Transverse colon (tissue), 4 donors: ENCODE results near the gene RLIM. TPM values are rescaled to one million over a fixed set of nuclear protein-coding genes. Genes with fewer than 3 reads are reported as not detected.
"Not testable (repeated sequence)": the region's sequence is repeated elsewhere in the genome, so short reads cannot be mapped to it uniquely, and the experiment has no call there.

ENCODE experiments used
- DNase-seq: peaks from one replicate; pipeline ENCODE4 v3.0.0-alpha.2; 2019
- H3K27ac ChIP-seq, 4 donors: fragments of 200-600 bp; sonication (generic); 2 replicates each; pipeline ENCODE4 v1.5.1; 2016 to 2018; ENCODE audit warnings: inconsistent platforms in 4 of 4
- H3K27me3 ChIP-seq: fragments of 200-600 bp; sonication (generic); 2 replicates; pipeline ENCODE4 v1.5.1; 2017; ENCODE audit warnings: inconsistent platforms
- H3K36me3 ChIP-seq, 4 donors: fragments of 200-600 bp; sonication (generic); 2 replicates each; pipeline ENCODE4 v1.5.1; 2017 to 2019; ENCODE audit warnings: inconsistent platforms in 4 of 4
- H3K4me1 ChIP-seq, 4 donors: fragments of 200-600 bp; sonication (generic); 2 replicates each; pipeline ENCODE4 v1.5.1; 2017 to 2020; ENCODE audit warnings: inconsistent platforms in 4 of 4
- H3K4me3 ChIP-seq, 4 donors: fragments of 200-600 bp; sonication (generic); 1 replicate in 1 of 4; 2 replicates in 3 of 4; pipeline versions ENCODE4 v1.5.1 to v1.6.1; 2017 to 2019; ENCODE audit warnings: inconsistent platforms in 4 of 4
- H3K9me3 ChIP-seq, 2 donors: fragments of 200-600 bp; sonication (generic); 2 replicates each; pipeline ENCODE4 v1.5.1; 2017 to 2019; ENCODE audit warnings: inconsistent platforms in 2 of 2
- EP300 ChIP-seq: sonication (generic); formaldehyde crosslinking; IDR thresholded peaks from one replicate; pipeline ENCODE4 v1.6.1; 2017; ENCODE audit warnings: antibody characterized with exemption, low read depth
- POLR2A ChIP-seq: fragments of 450-650 bp; IDR thresholded peaks from one replicate; pipeline ENCODE4 v1.6.1; 2016; ENCODE audit warnings: antibody characterized with exemption, mild to moderate bottlenecking, moderate library complexity
- POLR2AphosphoS5 ChIP-seq, 3 donors: sonication (generic); formaldehyde crosslinking; IDR thresholded peaks; one replicate each; pipeline ENCODE4 v1.6.1; 2016; ENCODE audit warnings: antibody characterized with exemption in 3 of 3
- WGBS, 2 donors: methylation state at CpG; one replicate each; pipeline ENCODE4 v1.1.5; 2018; ENCODE audit warnings: low coverage in 1 of 2; 5-methylcytosine and 5-hydroxymethylcytosine counted together
- in situ Hi-C, 4 donors: fragments of 200-750 bp; cut with MboI; loops; one replicate each; pipeline versions ENCODE4 v1.15.0 to v1.15.1; 2017; ENCODE audit warnings: low sequenced_read_pairs in 3 of 4, low pct_ligation_motif_present in 1 of 4, low pct_unique_long_range_greater_than_20kb in 1 of 4
- intact Hi-C: fragments of 100-400 bp; cut with DNase I; formaldehyde crosslinking; loops from one replicate; pipeline ENCODE4 v1.15.1; 2023; ENCODE audit warnings: low total_unique reads
- total RNA-seq, 4 donors: library from RNA; depleted of rRNA; stranded (reverse); fragments of >200 nt; gene quantifications; one replicate each; pipeline ENCODE4 v1.1.0, GENCODE V29; 2016
- TF ChIP-seq, protein P1 (sequence below), 5 experiments: fragments of 200-600 bp in 3 of 5; fragments of 450-650 bp in 2 of 5; sonication (generic) in 3 of 5; IDR thresholded peaks; 1 replicate in 2 of 5; 2 replicates in 3 of 5; pipeline ENCODE4 v1.5.1; 2016 to 2017; ENCODE audit warnings: antibody characterized with exemption in 5 of 5, inconsistent platforms in 3 of 5, mild to moderate bottlenecking in 2 of 5, moderate library complexity in 1 of 5

The RLIM gene, protein sequence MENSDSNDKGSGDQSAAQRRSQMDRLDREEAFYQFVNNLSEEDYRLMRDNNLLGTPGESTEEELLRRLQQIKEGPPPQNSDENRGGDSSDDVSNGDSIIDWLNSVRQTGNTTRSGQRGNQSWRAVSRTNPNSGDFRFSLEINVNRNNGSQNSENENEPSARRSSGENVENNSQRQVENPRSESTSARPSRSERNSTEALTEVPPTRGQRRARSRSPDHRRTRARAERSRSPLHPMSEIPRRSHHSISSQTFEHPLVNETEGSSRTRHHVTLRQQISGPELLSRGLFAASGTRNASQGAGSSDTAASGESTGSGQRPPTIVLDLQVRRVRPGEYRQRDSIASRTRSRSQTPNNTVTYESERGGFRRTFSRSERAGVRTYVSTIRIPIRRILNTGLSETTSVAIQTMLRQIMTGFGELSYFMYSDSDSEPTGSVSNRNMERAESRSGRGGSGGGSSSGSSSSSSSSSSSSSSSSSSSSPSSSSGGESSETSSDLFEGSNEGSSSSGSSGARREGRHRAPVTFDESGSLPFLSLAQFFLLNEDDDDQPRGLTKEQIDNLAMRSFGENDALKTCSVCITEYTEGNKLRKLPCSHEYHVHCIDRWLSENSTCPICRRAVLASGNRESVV
- 10 to 100 TPM; 15.8 to 20.6 (median 16.9) TPM for total RNA-seq

DNA sequence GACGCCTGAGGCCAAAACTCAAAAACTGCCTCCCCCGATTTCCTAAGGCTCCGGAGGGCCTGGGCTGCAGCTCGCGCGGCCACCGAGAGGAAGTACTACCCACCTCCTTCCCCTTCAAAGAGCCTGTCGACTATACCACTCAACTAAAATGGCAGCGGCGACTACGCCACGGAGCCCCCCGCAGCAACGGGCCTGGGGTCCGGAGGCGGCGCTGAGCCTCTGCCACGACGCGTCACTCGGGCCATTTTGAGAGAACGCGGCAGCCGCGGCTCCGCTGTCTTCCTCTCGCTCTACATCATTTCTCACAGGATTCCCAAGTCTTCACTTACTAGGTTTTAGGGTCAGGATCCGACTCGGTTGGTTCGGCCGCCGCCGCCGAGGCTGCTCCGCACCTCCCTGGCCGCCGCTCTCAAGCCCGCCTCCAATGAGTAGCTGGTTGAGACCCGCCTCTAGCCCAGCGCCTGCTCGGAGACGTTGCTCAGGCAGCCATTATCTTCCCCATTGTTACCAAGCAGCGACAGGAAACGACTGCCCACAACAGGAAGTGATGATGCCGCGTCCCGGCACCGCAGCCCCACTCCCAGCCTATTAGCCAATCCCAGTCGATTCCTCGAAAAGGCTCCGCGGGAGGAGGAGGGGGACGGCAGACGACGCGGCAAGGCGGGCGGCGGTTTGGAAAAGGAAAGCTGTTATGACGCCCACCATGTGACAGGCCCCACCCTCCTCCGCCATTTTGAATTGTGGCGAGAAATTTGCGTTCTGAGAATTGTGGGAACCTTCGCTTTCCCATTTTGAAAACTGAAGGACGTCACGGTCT lies at the start of gene RLIM:
Gene RLIM, minus strand, starts transcription at position 532 of the 817 bp plus-strand sequence. CDS start 18,647 bp downstream, outside the sequence.
- peak; percentile 94 for DNase-seq
- Histone ChIP-seq H3K9me3 (no peaks in the 10 kb centered on the region), H3K27me3 (no peaks in the 10 kb centered on the region), H3K4me1 (peaks cover 0 to 12% (median 1%) of the 10 kb centered on the region in 4 donors), H3K27ac (peak within 1 kb of the TSS; percentile 92 to 99 (median 96)), H3K36me3 (no peaks in the 10 kb centered on the region), H3K4me3 (peak within 1 kb of the TSS; percentile 63 to 86 (median 83))
- intact Hi-C loops (no loop called here), in situ Hi-C loops (no loop called here)
- peak; percentile 90 to 94 (median 90) for TF ChIP-seq POLR2AphosphoS5 (IDR thresholded peaks at IDR 0.05)
- peak; percentile 82 for TF ChIP-seq EP300
- peak; percentile 90 for TF ChIP-seq POLR2A
- TF ChIP-seq, protein P1, sequence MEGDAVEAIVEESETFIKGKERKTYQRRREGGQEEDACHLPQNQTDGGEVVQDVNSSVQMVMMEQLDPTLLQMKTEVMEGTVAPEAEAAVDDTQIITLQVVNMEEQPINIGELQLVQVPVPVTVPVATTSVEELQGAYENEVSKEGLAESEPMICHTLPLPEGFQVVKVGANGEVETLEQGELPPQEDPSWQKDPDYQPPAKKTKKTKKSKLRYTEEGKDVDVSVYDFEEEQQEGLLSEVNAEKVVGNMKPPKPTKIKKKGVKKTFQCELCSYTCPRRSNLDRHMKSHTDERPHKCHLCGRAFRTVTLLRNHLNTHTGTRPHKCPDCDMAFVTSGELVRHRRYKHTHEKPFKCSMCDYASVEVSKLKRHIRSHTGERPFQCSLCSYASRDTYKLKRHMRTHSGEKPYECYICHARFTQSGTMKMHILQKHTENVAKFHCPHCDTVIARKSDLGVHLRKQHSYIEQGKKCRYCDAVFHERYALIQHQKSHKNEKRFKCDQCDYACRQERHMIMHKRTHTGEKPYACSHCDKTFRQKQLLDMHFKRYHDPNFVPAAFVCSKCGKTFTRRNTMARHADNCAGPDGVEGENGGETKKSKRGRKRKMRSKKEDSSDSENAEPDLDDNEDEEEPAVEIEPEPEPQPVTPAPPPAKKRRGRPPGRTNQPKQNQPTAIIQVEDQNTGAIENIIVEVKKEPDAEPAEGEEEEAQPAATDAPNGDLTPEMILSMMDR (IDR thresholded peaks at IDR 0.05): no peak
- 58% methylated on average over 64 of the region's 66 CpGs; no CpG with 5 or more reads in 1 of the 2 donors for WGBS, 2 donors

DNA sequence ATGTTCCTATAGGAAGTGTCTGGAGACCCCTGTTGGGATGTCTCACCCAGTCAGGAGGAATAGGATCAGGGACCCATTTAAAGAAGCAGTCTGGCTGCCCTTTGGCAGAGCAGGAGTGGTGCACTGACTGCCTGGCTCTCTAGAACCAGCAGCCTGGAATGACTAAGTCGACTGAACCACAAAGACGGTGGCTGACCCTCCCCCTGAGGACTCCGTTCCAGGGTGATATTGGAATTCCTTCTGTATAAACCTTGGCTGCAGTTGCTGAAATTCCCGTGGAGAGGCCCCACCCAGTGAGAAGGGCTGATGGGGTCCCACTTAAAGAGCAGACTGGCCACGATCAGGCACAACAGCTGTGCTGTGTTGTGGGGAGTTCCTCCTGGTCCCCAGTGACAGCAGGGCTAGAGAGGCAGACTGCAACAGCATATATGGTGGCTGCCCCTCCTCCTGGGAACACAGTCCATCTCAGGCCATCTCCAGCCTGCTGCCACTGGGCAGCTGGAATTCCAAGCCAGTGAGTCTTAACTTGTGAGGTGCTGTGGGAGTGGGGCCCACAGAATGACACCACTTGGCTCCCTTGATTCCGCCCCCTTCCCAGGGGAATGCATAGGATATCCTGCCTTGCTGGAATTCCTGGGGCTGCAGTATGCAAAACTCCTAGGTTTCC lies 41.8 kb upstream of the RLIM start:
- DNase-seq: no peak
- intact Hi-C loops: no loop called here
- H3K36me3 ChIP-seq: no peaks in the 10 kb centered on the region
- H3K4me3 ChIP-seq: no peak overlapping the region
- H3K27ac ChIP-seq: no peak overlapping the region
- TF ChIP-seq POLR2AphosphoS5 (IDR thresholded peaks at IDR 0.05): no peak
- no peaks in the 10 kb centered on the region for H3K4me1 ChIP-seq
- 69% methylated on average over 6 of the region's 6 CpGs; no CpG with 5 or more reads in 1 of the 2 donors for WGBS, 2 donors
- in situ Hi-C loops: no loop called here
- no peaks in the 10 kb centered on the region for H3K9me3 ChIP-seq
- no peaks in the 10 kb centered on the region for H3K27me3 ChIP-seq

DNA sequence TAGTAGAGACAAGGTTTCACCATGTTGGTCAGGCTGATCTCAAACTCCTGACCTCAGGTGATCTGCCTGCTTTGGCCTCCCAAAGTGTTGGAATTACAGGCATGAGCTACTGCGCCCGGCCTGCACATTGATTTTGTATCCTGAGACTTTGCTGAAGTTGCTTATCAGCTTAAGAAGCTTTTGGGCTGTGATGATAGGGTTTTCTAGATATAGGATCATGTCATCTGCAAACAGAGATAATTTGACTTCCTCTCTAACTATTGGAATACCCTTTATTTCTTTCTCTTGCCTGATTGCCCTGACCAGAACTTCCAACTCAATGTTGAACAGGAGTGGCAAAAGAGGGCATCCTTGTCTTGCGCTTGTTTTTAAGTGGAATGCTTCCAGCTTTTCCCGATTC lies 40.5 kb upstream of the RLIM start:
- H3K9me3 ChIP-seq, DNase-seq, H3K36me3 ChIP-seq, H3K4me3 ChIP-seq, H3K27me3 ChIP-seq, in situ Hi-C loops, H3K4me1 ChIP-seq, intact Hi-C loops, H3K27ac ChIP-seq: not testable (repeated sequence)
- 92% methylated on average over 4 of the region's 4 CpGs; no CpG with 5 or more reads in 1 of the 2 donors for WGBS, 2 donors

DNA sequence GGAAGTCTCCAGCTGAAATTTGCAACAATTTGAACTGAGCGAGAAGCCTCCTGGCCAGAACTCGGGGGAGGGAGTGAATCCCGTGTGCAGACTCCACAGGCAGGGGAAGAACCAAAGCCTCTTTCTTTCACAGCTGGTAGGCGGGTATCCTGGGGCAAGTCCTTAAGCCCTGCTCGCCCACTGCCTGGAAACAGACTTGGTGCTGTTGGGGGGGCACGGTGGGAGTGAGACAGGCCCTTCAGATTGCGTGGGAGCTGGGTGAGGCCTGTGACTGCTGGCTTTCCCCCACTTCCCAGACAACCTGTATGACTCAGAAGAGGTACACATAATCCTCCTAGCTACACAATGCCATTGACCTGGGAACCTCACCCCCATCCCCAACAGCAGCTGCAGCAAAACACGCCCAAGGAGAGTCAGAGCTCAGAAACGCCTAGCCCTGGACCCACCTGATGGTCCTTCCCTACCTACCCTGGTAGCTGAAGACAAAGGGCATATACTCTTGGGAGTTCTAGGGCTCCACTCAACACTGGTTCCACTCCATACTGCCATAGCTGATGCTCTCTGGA lies 22.4 kb upstream of the RLIM start:
- TF ChIP-seq EP300 (no peak), POLR2AphosphoS5 (IDR thresholded peaks at IDR 0.05) (no peak), POLR2A (no peak)
- TF ChIP-seq, protein P1 (IDR thresholded peaks at IDR 0.05): no peak
- Histone ChIP-seq H3K27me3 (no peaks in the 10 kb centered on the region), H3K27ac (no peak overlapping the region), H3K9me3 (no peaks in the 10 kb centered on the region), H3K36me3 (no peaks in the 10 kb centered on the region), H3K4me3 (no peak overlapping the region), H3K4me1 (no peaks in the 10 kb centered on the region)
- intact Hi-C loops (no loop called here), in situ Hi-C loops (no loop called here)
- DNase-seq: no peak
- 90% methylated on average over 9 of the region's 9 CpGs; no CpG with 5 or more reads in 1 of the 2 donors for whole genome bisulfite sequencing, 2 donors
